ENCODE data around the gene SUSD5.
"Not testable (repeated sequence)": the region's sequence is repeated elsewhere in the genome, so short reads cannot be mapped to it uniquely, and the experiment has no call there.

SUSD5 gene

DNA sequence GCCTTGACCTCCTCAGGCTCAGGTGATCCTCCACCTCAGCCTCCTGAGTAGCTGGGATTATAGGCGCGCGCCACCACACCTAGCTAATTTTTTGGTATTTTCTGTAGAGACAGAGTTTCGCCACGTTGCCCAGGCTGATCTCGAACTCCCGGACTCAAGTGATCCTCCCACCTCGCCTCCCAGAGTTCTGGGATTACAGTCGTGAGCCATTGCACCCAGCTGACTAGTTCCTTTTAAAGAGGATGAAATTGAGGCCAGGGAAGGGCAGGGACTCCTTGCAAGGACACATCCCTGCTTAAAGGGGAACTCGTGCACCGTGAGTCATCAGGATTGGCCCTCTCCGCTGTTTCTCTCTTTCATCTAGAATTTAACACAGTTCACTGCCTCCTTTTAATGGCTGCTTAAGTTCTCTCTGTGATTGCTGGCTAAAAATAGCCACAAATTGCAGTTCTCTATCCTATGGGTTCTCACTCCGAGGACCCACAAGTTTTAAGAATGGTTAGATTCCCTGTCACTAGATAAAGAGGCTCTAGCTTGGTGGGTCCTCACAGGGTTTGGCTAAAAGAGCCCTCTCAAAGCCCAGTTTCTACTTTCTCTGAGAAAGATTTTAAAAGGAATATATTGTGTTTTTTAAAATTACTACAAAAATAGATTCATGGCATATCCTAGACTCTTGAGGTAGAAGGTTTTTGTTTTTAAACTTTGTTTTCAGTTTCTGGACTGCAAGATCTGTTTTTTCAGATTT, 103.4 kb downstream of the SUSD5 start:
- peak; percentile 94 for DNase-seq (ENCODE audit: low spot score)

DNA sequence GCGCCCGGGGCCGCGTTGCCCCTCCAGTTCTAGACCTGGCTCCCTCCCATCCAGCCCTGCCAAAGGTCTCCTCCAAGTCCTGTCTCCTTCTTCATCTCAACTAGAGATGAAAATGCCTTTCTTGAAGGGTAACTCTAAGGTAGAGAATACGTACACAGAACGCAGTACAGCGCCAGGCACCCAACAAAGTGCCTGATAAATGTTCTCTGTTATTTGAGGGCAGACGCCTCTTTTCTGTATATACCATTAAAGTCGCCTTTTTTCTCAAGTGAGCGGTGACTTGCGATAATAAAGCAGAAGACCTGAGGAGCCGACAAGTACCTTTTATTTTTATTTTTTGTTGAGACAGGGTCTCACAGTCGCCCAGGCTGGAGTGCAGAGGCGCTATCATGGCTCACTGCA, 104.0 kb downstream of the SUSD5 start:
- DNase-seq (ENCODE audit: low spot score): no peak

DNA sequence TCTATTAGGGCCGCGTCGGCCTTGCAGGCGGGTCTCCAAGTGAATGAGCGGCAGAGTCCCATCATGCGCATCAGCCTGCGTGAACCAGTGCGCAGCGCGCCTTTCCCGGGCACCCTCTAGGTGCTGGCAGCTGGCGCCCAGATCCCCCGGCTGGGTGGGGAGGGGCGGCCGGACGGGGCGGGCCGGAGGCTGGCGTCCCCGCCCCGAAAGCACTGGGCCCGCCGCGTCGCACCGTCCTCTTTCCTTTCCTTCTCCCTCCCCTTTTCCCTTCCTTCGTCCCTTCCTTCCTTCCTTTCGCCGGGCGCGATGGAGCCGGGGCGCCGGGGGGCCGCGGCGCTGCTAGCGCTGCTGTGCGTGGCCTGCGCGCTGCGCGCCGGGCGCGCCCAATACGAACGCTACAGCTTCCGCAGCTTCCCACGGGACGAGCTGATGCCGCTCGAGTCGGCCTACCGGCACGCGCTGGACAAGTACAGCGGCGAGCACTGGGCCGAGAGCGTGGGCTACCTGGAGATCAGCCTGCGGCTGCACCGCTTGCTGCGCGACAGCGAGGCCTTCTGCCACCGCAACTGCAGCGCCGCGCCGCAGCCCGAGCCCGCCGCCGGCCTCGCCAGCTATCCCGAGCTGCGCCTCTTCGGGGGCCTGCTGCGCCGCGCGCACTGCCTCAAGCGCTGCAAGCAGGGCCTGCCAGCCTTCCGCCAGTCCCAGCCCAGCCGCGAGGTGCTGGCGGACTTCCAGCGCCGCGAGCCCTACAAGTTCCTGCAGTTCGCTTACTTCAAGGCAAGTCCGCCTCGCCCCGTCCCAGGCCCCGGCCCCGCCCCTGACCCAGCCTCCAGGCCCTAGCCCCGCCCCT, 104.6 kb downstream of the SUSD5 start, which contains the start of gene CRTAP:
CRTAP (plus strand) TSS at position 243 of the 850 bp plus-strand sequence; CDS start at position 307, 64 bp downstream.
- DNase-seq (ENCODE audit: low spot score): peak; percentile 97

DNA sequence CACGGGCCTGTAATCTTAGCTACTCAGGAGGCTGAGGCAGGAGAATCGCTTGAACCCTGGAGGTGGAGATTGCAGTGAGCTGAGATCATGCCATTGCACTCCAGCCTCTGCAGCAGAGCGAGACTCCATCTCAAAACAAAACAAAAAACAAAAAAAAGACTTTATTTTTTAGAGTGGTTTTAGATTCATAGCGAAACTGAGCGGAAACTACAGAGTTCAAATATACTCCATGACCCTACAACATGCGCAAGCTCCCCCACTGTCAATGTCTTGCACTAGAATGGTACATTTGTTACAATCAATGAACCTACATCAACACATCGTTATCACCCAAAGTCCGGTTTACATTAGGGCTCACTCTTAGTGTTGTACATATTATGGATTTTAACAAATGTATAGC, 107.0 kb downstream of the SUSD5 start:
- DNase-seq (ENCODE audit: low spot score): no peak

DNA sequence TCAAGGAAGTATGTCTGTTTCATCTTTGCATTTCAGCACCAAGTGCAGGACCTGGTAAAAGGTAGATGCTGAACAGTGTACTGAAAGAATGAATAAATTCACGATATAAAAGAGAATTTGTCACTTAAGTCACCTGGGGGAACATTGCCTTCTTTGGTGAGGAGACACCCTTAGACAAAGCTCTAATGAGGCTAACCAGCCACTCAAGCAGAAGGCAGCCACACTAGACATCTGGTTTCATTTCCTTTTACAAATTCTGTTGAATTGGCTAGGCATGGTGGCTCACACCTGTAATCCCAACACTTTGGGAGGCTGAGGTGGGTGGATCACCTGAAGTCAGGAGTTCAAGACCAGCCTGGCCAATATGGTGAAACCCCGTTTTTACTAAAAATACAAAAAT, 111.8 kb downstream of the SUSD5 start:
- not testable (repeated sequence) for DNase-seq (ENCODE audit: low spot score)

DNA sequence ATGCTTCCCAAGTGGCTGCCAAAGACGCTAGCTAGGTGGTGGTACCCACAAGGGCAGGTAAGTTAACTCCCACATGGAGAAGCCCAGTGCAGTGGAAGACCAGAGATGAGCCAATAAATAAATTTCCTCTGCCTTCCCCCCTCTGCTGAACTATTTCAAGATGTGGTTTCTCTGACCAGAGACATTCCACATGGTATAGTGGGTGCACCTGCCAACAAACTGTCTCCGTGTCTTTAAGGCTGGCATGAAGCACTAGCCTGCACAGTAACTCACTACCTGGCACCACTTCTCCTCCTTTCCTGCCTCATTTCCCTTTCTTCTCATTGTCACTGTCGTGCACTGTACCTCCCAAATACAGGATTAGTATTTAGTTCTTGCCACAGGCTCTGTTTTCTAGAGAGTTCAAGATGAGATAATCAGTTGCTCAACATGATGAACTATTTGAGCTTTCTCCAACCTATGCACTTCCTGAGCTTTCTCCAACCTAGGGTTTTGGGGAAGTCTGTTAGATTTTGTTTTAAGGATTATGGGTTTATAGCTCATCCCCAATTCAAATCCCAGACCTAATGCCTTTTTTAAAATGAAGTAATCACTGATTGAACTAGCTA, 113.2 kb downstream of the SUSD5 start:
- no peak for DNase-seq (ENCODE audit: low spot score)

DNA sequence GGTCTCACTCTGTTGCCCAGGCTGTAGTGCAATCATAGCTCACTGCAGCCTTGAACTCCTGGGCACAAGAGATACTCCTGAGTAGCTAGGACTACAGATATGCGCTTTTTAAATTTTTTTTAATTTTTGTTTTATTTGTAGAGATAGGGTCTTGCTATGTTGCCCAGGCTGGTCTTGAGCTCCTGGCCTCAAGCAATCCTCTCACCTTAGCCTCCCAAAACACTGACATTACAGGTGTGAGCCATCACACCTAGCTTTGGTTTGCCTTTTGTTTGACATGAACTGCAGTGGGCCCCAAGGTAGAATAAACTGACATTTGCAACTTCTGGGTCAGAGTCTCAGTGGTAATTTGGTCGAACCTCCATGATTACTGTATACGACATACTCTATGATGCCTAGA, 113.8 kb downstream of the SUSD5 start:
- no peak for DNase-seq (ENCODE audit: low spot score)

DNA sequence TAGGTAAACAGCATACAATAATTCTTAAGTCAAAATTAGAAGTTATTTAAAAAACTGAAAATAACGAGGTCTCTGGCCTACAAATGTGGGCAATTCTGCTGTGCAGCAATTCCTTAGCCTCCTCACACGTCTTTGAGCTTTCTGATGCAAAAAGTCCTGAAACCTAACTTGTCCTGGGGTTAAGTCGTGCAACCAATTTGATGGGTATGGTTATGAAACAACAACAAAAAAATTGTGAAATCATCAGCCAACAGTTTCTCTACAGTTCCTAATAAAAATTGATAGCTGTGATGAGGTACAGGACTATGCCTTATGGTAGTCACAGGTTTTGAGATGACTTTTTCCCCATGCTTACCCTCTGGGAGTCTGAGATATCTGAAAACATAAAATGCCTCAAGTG, 115.1 kb downstream of the SUSD5 start:
- no peak for DNase-seq (ENCODE audit: low spot score)

DNA sequence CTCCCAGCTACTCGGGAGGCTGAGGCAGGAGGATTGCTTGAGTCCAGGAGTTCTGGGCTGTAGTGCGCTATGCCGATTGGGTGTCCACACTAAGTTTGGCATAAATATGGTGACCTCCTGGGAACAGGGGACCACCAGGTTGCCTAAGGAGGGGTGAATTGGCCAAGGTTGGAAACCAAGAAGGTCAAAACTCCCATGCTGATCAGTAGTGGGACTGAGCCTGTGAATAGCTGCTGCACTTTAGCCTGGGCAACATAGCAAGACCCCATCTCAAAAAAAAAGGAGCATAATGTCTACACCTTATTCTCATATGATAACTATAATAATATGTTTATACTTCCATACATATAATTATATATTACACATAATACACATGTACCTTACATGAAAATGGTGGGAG, 115.6 kb downstream of the SUSD5 start:
- no peak for DNase-seq (ENCODE audit: low spot score)

DNA sequence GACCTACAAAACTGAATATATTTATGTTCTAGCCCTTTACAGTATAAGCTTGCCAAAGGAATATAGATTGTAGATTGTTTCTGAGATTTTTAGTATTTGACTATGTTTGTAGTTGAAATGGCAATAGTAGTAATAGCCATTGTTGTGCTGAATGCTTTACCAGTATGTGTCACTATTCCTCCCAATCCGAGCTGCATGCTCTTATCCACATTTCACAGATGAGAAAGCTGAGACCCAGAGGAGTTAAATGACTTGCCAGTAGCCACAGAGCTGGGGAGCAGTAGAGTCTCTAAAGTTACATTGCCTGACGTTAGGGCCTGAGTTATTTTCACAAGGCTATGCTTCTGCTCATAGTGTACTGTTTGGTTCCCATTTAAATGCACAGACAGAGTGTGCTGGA, 118.4 kb downstream of the SUSD5 start:
- no peak for DNase-seq (ENCODE audit: low spot score)

Measured in kidney tubule cell (primary cell).